K562 (cell line): ENCODE measurements around the gene HRH4.

Experiments used
- CTCF ChIP-seq, 3 experiments: IDR thresholded peaks in 2 of 3; conservative IDR thresholded peaks in 1 of 3; 2 replicates each; pipeline ENCODE4 v1.5.1; 2011 to 2012; ENCODE audit warnings: low read length in 3 of 3, mild to moderate bottlenecking in 3 of 3, control low read depth in 2 of 3, improper control_type of control experiment in 1 of 3, inconsistent platforms in 1 of 3, low read depth in 1 of 3, mixed read lengths in 1 of 3, moderate library complexity in 1 of 3; ENCODE audit not compliant: insufficient read depth in 2 of 3
- HCFC1 ChIP-seq: IDR thresholded peaks from 2 replicates; pipeline ENCODE4 v1.6.1; 2012; ENCODE audit warnings: low read depth, low read length, improper control_type of control experiment
- HMGXB4 ChIP-seq: sonication (generic); formaldehyde crosslinking; IDR thresholded peaks from 2 replicates; pipeline ENCODE4 v1.8.1; 2023; ENCODE audit warnings: mild to moderate bottlenecking, missing genetic modification reagents
- NFIC ChIP-seq: fragments of 450-650 bp; IDR thresholded peaks from 2 replicates; pipeline ENCODE4 v1.6.1; 2017; ENCODE audit warnings: mild to moderate bottlenecking, inconsistent platforms
- SNAPC5 ChIP-seq: fragments of 250-450 bp; sonication (Bioruptor Pico); IDR thresholded peaks from 2 replicates; pipeline ENCODE4 v1.8.0; 2021; ENCODE audit warnings: moderate library complexity, mild to moderate bottlenecking, inconsistent platforms
- TAF1 ChIP-seq: IDR thresholded peaks from 2 replicates; pipeline ENCODE4 v1.6.1; 2011; ENCODE audit warnings: mild to moderate bottlenecking, low read length, moderate library complexity; ENCODE audit not compliant: insufficient read depth, control insufficient read depth, severe bottlenecking; ENCODE audit errors: extremely low read depth
- ZKSCAN1 ChIP-seq: fragments of 150-350 bp; IDR thresholded peaks from 2 replicates; pipeline ENCODE4 v1.6.1; 2016; ENCODE audit warnings: low read depth, low read length

- TF ChIP-seq ZKSCAN1: no peak
- peak in 1 of 3 experiments; percentile 11; a peak in 1 of 6 replicates for TF ChIP-seq CTCF (IDR thresholded peaks at IDR 0.05 in 2 of 3, conservative IDR thresholded peaks at IDR 0.05 in 1 of 3; ENCODE audit: insufficient read depth in 2 of 3, low read depth in 1 of 3, low read length in 3 of 3)
- no peak for TF ChIP-seq SNAPC5 (CRISPR knock-in tag)
- TF ChIP-seq TAF1: no peak
- TF ChIP-seq NFIC: no peak
- no peak for TF ChIP-seq HCFC1
- TF ChIP-seq HMGXB4 (CRISPR knock-in tag): no peak
Observed at GRCh38 chr18:24446953-24447538, 13.4 kb upstream of the HRH4 start.
